ENCODE data around the gene GARIN5A.

The GARIN5A gene

GRCh38 chr19:50476224-50476906, at the start of gene GARIN5A, which contains the start of gene EMC10:
GARIN5A (minus strand) TSS chr19:50476848; CDS start chr19:50476388, 460 bp downstream.
EMC10 (plus strand) TSS chr19:50476507; CDS start chr19:50476545, 38 bp downstream.
- DNase-seq (ENCODE audit: low read depth, low spot score), result peak; percentile 86

DNA sequence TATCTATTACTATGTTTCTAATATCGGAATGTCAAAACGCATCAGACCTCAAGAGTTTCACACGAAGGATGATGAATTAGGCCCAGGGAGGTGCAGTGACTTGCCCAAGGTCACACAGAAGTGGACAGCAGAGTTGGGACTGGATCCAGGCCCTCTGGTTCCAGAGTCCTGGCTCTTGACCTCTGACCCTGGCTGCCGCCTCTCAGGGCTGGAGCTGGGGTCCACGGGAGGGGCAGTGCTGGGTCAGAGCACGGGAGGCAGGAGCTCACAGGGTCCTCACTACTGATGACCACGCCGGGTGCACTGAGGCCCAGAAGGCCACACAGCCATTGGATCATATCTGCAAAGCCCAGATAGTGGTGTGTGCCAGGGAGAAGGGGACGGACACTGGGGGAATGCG, 46.2 kb upstream of the GARIN5A start:
- DNase-seq (ENCODE audit: low read depth, low spot score), result no peak

DNA sequence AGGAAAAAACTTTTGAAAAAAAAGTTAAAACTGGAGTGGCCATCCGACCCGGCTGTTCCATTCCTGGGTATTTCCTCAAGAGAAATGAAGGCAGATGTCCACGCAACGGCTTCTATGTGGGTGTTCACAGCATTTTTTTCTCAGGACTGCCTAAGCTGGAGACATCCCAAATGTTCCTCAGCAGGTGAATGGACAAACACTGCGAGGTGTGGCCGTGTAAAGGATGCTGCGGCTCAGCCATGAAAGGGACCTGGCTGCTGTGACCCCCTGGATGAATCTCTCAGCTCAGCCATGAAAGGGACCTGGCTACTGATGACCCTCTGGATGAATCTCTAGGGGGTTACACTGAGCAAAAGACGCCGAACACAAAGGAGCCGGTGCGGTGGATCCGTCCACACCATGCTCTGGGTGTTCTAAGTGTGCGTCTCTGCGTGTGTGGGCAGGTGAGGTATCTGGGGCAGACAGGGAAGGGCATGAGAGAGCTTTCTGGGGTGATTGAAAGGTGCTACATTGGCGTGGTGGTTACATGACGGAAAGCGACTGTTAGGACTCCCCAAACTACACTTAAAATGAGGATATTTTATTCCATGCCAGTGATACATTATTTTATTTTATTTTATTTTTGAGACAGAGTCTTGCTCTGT, 44.3 kb upstream of the GARIN5A start:
- DNase-seq (ENCODE audit: low read depth, low spot score), result no peak

- no peak for DNase-seq (ENCODE audit: low read depth, low spot score)
Measured at GRCh38 chr19:50519006-50519575, 42.4 kb upstream of the GARIN5A start.

- no peak for DNase-seq (ENCODE audit: low read depth, low spot score)
Measured at GRCh38 chr19:50518091-50519005, 41.7 kb upstream of the GARIN5A start.

DNA sequence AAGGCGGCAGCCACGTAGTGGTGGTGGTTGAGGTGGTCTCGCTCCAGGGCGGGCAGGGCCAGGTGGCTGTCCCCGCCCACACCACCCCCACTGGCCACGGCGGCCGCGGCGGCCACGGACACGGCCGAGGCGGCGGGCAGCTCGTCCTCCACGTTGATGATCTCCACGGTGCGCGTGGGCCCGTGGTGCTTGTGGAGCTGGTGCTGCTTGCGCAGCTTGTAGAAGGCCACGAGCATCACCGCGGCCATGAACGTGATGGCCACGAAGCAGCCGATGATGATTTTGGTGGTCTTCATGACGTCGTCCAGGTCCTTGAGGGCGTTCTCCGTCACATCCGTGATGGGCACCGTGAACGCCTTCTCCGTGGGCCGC, 41.0 kb upstream of the GARIN5A start:
- DNase-seq (ENCODE audit: low read depth, low spot score), result no peak

DNA sequence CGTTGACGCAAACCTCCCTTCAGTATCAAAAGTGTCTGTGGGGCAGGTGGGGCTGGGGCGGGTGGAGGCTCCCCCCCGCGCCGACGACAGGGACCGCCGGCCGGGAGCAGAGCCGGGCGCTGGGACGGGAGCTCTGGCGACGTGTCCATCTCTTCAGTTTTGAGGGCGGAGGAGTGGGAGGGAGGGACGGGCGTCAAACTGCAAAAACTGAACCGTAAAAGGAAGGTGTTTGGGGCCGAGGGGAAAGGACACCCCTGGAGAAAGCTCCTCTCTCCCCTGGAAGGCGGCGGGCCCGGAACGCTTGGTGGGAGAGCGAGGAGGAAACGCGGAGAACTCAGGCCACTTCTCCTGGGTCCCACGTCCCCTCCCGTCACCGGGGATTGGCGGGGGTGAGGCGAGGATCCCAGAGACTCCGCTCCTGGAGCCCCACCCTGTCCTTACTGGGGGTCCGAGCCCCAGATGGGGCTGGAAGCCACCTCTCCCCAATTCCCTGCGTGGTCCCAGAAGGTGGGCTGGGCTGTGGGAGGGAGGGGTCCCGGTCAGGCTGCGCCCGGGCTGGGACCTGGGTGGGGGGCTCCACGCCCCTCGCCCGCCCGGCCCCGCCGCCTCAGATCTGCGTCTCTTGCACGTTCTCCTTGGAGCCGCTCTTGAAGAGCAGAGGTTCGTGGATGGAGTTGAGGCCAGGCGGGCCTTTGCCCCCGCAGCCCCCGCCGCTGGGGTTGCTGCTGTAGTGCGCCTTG, 40.5 kb upstream of the GARIN5A start:
- no peak for DNase-seq (ENCODE audit: low read depth, low spot score)

DNA sequence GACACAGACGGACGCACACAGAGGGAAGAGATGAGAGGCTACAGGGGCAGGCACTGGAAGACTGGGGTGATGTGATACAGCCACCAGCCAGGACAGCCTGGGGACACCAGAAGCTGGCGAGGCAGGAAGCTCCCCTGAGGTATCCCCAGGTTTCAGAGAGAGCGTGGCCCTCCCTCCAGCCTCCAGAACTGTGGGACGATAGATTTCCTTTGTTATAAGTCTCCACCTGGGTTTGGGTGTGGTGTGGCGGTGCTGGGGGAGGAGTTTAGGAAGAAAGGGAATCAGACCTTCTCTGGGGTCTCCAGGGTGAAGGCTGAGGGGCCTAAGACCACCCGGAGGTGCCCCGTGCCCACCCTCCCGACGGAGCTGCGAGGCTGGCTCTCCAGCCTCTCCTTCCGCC, 39.8 kb upstream of the GARIN5A start:
- DNase-seq (ENCODE audit: low read depth, low spot score), result no peak

GRCh38 chr19:50515168-50515561, 38.5 kb upstream of the GARIN5A start:
- no peak for DNase-seq (ENCODE audit: low read depth, low spot score)

DNA sequence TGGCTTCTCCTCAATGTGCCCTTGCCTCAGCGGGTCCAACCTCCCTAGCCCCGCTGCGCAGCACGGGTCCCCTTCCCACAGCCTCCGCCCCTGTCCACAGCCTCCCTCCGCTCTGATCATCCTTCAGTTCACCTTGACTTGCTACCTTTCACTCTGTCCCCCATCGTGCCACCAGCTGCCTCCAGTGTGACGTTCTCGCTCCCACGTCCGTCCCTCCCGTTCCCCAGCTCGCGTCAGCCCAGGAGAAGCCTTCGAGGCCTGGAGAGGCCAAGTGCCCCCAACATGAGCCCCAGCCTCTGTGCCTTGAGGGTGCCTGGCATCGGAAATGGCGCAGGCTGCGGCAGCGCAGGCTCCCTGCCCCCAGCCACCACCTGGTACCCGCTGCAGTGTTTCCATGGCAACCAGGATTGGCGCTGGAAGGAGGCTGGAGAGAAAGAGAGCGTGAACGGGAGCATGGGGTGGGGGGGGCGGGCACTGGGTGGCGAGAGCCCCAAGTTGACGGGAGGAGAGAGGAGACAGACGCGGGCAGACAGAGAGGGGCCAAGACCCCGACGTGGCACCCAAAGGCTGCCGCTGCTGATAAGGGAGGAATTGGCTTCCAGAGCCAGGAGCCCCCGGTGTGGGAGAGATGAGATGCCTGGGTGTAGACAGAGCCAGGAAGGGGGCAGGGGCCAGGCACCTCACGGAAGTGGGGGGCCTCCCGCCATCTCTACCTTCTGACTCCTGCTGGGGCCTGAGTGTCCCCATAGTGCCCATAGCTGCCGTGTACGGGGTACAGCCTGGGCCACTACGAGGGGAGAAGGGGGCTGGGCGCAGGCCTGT, 37.9 kb upstream of the GARIN5A start:
- DNase-seq (ENCODE audit: low read depth, low spot score), result no peak

DNA sequence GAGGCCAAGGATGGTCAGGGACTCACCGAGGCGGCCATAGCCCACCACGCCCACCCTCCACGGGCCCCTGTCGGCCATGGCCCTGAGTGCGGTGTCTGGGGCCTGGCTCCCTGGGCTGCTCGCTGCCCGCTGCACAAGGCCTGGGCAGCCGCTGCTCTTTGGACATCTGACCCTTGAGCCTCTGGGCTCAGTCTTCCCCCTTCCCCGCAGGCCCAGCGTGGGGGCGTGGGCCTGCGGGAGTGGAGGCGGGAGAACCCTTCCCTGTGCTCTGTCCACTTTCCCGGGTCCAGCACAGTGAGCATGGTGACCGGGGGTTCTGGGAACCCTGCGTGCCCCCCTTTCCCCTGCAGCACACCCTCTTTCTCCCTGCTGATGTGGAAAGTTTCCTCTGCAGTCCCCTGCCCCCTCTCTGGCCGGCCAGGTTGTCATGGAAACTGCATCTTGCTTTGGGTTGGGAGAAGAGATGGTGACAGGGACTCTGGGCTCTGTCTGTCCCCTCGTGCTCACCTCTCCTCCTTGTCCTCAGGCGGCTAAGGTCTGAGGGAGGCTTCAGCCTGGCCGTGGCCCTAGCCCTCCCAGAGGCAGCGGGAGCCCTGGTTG, 37.2 kb upstream of the GARIN5A start, which contains the start of gene ASPDH:
Gene ASPDH (minus strand): TSS at position 168 of the 600 bp plus-strand sequence. CDS start 90 bp downstream, at position 78.
- DNase-seq (ENCODE audit: low read depth, low spot score), result no peak

GRCh38 chr19:50512999-50513745, 36.5 kb upstream of the GARIN5A start:
- no peak for DNase-seq (ENCODE audit: low read depth, low spot score)

DNA sequence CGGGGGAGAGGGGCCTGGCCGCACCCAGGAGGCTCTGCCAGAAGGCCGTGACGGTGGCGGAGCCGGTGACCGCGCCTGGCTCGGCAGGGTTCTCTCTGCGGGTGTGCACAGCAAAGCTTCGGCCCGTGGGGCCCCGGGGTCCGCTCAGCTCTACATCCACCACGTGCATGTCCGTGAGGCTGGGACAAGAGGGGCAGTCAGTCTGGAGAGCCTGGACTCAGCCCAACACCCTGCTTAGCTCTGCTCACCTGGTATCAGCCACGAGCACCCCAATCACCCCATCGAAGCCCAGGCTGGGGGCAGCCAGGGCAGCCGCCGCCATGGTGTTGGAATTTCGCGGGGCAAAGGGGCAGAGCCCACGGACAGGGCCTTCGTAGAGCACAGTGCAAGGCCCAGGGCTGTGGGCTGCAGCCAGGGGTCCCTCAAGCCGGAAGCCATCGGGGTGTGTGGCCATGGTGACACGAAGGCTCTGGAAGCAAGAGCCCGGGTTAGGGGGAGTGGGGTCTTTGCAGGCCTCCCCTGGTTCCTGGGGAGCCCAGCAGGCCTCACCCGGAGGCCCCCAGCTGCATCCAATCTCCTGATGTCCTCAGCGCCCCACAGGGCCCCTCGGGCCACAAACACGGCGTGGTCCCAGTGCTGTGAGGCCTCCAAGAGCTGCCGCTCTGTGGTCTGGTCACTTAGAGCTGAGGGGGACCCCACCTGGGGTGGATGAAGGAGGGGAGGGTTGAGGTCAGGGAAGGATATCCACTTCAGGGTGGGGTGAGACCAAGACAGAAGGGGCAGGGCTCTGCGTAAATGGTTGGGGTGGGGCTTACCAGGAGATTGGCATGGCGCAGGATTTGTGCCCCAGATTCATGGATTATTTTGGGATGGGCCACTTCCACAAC, 35.7 kb upstream of the GARIN5A start:
- DNase-seq (ENCODE audit: low read depth, low spot score), result no peak

DNA sequence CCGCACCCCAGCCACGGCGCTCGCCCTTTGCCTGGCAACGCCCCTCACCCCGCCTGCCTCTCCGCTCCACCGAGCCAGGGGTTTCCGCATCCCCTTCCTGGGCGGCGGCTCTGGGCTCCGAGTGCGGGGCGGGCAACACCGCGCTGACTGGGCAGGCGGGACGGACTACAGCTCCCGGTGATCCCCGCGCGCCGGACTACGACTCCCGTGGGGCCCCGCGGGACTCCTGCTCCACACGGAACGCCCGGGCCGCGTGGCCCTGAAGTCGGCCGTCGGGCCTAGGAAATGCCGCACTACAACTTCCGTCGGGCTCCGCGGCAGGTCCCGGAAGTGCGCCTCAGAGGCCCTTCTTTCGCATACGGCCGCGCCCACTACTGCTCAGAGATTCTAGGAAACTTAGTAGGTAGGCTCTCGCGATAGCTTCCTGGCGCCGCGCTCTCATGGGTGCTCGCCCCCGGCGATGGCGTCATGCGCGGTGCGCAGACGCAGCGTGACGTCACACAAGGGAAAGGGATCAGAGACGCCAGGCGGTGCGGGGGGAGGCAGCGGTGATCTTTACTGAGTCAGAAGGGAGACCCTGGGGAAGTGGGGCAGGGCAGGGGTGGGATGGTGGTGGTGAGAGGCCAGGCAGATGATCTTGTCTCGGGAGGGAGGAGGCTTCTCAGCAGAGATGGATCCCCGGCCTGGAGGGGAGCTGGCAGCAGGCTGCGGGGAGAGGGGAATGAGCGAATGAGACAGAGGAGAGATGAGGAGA, 34.6 kb upstream of the GARIN5A start, which contains the start of gene JOSD2:
Gene JOSD2 (minus strand): TSS at position 123 of the 754 bp plus-strand sequence. CDS start 760 bp downstream, outside the sequence.
- DNase-seq (ENCODE audit: low read depth, low spot score), result peak; percentile 96

DNA sequence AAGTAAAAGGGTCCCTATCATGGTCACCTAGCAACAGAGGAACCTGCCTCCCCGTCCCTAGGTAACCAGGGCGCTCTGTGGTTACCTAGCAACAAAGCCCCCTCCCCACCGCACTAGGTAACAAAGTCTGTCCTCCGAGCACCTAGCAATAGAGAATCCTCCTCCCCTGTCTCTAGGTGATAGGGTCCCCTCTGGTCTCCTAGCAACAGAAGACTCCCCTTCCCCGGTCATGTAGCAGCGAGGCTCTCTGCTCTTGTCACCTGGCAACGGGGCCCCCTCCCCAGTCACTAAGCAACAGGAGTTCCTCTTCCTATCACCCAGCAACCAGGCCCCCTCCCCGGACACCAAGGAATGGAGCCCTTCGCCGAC, 34.0 kb upstream of the GARIN5A start:
- no peak for DNase-seq (ENCODE audit: low read depth, low spot score)

DNA sequence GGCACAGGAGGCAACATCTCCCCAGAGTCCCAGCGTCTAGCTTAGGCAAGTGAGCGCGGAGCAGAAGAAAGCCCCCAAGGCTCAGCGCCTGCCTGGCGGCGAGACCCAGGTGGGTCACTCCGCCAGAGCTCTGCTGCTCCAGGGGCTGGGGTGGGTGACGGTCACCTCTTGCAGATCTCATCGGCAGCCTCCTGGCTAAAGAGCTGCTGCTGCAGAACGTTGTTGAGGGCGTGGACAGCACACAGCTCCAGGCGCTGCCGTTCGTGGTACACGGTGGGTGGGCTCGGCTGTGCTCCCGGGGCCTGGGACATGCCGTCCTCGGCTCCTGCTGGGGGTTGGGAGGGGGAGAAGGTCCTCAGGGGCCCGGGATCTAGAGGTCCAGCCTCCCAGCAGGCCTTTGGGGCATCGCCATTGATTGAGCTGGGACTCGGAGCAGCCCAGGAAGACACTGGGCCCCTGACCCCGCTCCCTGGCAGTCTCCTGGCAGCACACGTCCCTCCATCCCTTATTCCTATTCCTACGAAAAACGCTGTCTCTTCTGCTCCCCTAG, 33.5 kb upstream of the GARIN5A start:
- DNase-seq (ENCODE audit: low read depth, low spot score), result no peak

DNA sequence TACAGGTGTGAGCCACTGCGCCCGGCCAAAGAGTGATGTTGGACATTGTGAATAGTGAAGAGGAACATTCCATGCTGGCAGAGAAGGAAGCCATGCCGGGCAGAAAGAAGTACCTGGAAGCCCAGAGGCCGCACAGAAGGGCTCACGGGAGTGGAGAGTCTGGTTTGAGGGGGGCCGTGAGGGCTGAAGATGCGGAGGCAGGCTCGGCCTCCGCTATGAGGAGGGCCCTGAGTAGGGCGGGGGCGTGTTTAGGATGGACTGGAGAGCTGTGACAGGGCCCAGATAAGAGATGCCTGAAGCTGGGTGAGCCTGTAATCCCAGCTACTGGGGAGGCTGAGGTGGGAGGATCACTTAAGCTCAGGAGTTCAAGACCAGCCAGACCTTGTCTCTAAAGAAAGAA, 32.7 kb upstream of the GARIN5A start:
- DNase-seq (ENCODE audit: low read depth, low spot score), result no peak
